GM19463 (cell line): ENCODE results near the gene GBF1.

Experiments
- ATAC-seq: cut with Tn5 transposase; IDR thresholded peaks from one replicate; pipeline ENCODE4 v1.9.1; 2021; ENCODE audit warnings: mild to moderate bottlenecking, moderate library complexity; ENCODE audit not compliant: unreplicated experiment

Gene GBF1

DNA sequence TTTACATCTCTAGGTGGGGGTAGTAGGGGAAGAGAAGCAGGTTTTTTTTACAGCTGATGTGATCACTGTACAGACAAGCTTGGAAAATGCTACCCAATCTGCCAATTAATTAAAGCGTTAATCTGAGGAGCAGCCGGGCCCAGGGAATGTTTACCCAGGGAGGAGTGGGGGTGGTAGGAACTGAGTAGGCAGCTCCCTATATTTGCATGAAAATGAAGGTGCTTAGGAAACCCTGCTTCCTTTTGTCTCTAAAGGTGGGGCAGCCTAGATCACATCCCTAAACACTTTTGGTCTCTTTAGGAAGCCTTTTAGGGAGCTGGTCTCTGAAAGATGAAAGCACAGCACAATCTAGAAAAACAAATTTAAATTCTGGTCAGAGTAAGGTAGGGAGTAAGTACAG is 97.1 kb downstream of the GBF1 start:
- no peak for ATAC-seq

DNA sequence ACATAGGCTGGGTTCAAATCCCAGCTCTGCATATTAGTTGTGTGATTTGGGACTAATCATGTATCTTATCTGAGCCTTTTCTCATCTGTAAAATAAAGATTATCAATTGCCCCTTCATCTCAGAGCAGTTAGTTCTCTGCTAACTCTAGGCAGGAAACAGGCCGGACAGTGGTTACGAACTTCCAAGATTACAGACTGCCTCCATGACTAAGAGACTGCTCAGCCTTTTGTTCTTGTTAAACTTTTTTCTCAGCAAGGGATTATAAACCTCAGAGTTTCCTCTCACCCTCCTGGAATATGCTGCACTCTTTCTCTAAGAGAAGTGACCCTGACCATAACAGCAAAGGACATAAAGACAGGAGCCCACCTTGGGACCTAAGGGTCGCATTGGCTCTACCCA is 97.6 kb downstream of the GBF1 start:
- ATAC-seq, result no peak

DNA sequence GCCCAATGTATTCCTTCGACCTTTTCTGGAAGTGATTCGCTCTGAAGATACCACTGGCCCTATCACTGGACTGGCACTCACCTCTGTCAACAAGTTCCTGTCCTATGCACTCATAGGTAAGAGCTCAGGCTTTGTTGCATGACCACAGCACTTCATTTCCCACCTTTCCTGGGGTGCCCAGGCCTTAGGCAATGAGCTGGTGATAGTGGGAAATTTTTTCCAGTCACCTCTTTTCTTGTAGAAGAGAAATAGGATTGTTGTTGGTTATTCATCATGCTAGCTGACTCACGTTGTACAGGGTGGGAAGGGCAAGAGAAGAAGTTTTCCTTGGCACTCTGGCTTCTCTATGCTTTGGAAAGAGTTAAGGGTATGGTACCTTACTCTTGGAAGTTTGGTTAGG is 98.7 kb downstream of the GBF1 start:
- ATAC-seq, result no peak

DNA sequence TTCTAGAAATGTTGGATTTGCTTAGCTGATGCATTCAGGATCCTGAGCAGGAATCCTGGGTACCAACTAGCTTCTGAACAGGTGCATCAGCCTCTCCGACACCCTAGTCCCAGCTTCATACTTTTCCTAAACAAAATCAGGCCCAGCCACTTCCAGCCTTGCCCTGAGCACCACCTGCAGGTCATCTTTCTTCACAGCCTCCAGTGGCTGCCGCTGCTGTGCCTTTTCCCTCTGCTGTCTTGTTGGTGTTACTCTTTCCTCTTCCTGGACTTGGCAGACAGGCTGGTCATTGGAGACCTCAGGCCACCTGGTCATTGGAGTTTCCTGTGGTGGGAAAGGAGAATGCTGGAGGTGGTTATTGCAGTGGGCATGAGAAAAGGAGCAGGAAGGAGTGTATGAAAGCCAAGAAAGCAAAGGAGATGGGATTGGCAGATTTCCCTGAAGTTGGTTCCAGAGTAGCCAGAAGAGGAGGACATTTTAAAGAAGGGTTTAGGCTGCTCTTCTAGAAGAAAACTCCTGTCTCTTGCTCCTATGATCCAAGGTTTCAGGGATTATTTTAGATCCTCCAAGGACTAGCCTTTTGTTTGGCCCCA is 102.0 kb downstream of the GBF1 start:
- no peak for ATAC-seq

DNA sequence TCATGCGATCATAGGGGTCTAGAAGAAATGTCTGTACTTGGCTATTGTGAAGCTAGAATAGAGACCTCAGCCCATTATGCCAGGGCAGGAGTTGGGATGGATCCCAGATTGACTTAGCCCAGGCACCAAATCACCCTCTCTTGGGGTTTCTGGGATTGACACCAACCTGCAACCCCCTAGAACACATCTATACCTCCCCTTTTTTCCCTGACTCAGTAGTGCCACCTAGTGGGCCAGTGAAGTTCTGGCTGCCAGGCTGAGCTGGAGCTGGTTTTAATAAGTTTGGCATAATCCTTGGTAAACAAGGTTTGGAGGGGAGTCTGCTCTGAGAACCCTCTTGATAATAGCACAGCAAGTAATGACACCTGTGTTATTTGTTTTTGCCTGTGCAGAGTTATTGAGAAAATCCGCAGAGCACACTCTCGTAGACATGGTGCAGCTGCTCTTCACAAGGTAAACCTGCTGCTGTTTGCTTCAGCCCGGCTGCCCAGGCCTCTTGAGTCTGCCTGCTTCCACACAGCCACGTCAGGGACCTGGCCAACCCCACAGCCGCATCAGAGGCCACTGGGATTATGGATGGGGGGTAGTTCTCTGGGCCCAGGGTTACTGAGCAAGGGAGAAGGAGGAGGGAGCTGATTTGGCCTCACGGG is 106.9 kb downstream of the GBF1 start:
- no peak for ATAC-seq

DNA sequence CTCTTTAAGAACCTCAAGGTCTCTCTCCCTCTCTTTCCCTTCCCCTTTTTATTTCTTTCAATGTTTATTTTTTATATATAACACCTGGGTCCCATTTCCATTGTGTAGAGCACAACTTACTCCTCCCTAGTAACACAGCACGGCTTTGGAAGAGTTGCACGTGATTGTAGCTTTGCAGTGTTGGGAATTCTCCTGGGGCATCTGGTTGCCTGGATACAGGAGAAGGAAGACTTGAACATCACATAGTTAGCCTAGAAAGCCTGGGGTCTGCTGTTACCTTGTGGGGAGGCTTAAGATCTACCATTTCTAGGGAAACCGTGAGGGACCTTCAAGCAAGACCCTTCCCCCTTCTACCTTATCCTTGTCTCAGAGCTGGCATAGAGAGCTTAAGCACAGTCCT is 109.1 kb downstream of the GBF1 start:
- no peak for ATAC-seq

DNA sequence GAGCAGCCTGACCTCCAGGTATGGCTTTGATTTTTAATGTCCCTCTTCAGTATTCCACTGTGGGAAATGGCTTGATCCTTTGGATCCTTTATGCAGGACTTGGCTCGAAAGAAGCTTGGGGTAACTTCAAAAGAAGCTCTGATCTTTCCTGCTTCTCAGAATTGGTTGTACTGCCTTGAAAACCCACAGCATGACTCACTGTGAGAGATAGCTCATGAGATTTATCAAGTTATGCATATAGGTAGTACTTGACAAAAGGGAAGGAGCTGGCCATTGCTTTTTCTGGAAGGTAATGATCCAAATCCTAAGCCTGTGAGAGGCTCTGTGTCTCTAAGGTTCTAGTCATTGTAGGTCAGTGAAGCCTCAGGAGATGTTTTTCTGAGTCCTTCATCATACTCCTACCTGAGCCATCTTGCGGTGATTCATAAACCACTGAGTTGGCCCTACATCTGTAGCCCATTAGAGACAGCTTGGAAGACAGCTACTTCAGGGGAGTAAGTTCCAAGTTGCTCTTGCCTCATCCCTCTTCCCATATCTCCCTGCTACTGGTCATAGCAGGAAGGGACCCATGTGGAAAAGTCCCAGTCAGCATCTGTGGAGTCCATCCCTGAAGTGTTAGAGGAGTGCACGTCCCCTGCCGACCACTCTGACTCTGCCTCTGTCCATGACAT is 113.5 kb downstream of the GBF1 start:
- no peak for ATAC-seq

DNA sequence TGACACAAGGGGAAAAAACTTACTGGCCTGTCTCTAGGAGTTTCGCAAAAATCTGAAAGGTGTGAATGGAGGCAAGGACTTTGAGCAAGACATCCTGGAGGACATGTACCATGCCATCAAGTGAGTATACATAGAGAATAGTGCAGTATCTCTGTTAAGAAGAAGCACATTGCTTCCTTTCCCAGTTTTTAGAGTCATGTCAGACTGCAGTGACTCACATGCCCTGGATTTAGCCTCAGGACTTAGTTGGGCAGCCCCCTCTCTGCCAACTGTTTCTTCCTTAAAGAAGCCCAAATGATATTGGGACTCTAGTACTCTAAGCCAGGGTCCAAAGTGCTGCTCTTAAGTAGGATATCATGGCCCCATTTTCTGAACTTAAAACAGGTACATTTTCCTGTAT is 122.1 kb downstream of the GBF1 start:
- ATAC-seq, result no peak

DNA sequence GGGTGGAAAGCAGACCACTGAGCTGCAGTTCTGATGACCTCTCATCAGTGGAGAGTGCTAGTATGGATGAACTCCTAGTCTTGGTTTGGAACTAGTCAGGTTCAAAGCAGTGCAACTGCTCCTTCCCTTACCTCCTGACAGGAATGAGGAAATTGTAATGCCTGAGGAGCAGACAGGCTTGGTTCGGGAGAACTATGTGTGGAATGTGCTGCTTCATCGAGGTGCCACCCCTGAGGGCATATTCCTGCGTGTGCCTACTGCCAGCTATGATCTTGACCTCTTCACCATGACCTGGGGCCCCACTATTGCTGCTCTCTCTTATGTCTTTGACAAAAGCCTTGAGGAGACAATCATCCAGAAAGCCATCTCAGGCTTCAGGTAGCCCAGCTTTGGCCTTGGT is 122.7 kb downstream of the GBF1 start:
- ATAC-seq, result no peak

DNA sequence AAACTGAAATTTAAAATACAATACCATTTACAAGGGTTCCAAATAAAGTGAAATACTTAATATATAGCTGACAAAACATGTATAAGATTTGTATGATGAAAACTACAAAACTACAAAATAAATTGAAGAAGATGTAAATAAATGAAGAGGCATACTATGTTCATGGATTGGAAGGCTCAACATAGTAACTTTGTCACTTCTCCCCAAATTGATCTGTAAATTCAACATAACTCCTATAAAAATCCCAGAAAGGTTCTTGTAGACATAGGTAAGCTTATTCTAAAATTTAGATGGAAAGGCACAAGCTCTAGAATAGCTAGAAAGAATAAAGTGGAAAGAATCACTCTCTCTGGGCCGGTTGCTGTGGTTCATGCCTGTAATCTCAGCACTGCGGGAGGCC is 126.0 kb downstream of the GBF1 start:
- ATAC-seq, result no peak

DNA sequence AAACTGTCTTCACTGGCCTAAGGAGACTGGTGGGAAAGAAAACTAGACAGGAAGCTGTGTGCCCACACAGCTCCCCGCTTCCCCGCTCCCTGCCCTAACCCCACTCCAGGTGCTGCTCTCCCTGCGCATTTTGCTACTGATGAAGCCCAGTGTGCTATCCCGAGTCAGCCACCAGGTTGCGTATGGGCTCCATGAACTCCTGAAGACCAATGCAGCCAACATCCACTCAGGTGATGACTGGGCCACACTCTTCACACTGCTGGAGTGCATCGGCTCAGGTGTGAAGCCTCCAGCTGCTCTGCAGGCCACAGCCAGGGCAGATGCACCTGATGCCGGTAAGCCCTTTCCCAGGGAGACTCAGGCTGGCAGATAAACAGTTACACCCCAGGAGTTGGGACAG is 129.9 kb downstream of the GBF1 start:
- no peak for ATAC-seq

DNA sequence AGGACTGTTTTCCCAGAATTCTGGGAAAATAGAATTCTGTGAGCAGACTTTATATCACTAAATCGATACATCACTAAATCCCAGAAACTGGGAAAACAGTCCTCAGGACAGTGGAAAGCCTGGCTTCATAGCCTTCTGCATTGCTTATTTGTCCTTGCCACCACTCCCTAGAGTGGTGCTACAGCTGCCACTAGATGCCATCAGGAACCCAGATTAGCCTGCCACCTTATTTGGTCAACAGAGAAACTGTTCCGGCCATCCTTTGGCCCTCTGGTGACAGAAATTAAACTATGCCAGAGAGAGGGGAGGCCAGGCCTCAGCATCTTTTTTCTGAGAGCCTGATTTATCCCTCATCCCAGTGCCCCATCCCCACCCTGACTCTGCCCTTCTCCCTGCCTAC is 130.5 kb downstream of the GBF1 start:
- ATAC-seq, result no peak

DNA sequence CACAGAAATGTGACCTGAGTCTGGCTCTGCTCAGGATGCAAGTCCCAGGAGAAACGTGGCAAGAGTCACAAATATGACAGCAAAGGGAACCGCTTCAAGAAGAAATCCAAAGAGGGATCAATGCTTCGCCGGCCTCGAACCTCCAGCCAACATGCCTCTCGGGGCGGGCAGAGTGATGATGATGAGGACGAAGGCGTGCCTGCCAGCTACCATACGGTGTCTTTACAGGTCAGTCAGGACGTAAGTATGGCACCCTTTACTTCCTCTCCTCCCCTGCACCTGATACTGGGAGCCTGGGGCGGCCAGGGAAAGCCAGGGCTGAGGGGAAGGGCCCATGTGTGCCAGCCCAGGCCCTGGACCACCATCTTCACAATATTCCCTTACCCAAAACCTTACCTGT is 131.6 kb downstream of the GBF1 start:
- ATAC-seq, result no peak

DNA sequence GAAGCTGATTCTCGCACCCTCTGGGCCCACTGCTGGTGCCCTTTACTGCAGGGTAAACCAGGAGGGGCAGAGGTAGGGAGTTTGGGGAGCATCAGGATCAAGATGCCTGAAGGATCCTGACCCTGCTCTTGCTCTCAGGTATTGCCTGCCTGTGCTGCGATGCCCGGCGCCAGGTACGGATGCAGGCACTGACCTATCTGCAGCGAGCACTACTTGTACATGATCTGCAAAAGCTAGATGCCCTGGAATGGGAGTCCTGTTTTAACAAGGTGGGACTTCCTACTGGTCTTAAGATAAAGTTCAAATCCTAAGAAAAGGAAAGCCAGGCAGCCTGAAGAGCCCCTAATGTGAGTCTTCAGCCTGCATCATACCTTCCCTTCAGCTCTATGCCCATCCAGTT is 134.1 kb downstream of the GBF1 start:
- ATAC-seq, result no peak

DNA sequence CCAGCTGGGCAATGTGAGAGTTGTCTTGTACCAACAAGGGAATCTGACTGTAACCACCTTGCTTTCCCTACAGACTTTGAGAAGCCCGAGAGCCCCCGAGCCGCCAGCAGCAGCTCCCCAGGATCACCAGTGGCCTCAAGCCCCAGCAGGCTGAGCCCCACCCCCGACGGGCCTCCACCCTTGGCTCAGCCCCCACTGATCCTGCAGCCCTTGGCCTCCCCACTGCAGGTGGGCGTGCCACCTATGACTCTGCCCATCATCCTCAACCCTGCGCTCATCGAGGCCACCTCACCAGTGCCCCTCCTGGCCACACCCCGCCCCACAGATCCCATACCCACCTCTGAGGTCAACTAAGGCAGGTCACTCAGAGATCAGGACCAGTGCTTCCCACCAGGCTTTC is 136.7 kb downstream of the GBF1 start:
- no peak for ATAC-seq

DNA sequence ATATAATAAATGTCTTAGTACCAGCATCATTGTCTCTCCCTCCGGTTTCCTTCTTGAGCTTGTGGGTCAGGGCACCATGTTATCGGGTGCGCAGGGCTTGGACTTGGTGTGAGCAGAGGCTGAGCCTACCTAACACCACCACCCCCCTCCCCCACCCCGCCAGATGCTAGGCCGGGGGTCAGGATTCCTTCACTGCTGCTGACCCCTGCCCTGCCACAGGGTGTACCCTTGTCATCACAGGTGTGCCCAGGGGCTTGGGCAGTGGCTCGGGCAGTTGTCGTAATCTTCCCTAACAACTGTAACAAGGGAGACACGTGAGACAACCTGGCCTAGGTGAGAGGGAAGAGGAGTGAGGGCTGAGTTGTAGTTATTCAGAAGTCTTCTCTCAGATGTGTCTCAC is 137.5 kb downstream of the GBF1 start:
- no peak for ATAC-seq

DNA sequence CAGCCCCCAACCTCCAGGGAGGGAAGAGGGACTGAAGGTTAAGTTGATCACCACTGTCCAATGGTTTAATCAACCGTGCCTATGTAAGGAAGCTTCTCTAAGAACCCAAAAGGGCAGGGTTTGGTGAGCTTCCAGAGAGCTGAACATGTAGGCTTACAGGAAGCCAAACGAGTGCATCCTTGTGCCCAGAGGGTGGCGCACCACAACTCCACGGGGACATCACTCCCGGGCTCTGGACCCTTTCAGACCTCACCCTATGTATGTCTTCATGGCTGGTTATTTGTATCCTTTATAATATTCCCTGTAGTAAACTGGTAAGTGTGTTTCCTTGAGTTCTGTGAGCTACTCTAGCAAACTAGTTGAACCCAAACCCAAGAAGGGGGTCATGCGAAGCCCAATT is 138.7 kb downstream of the GBF1 start:
- ATAC-seq, result no peak

DNA sequence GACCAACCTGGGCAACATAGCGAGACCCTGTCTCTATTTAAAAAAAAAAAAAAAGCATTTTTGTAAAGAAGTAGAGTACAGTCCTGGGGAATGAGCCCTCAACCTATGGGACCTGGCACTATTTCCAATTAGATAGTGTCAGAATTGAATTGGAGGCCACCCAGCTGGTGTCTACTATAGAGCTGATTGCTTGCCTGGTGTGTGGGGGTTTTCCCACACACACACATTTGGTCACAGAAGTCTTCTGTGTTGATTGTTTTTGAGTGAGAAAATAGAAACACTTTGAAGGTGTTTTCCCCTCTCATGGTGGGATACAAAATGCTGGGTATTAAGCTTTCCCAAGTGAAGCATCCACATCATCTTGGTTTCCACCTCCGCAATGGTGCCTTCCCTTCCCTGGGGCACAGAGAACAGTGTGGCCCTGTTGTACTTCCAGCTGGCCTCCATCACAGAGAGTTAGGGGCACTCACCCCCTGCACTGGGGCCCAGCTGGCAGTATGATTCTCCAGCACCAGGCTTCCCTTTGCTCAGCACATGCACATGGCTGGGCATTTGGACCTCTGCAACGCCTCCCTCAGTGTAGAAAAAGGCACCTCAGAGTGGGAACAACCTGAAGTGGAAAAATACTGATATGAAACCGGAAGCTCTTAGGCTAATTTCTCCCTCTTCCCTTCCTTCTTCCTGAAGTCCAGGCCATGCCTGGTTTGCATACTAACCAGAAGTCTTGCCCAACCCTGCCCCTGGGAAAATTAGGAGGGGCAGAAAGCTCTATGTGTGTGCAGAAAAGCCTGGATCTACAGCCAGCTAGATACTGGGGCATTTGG is 139.5 kb downstream of the GBF1 start:
- no peak for ATAC-seq

DNA sequence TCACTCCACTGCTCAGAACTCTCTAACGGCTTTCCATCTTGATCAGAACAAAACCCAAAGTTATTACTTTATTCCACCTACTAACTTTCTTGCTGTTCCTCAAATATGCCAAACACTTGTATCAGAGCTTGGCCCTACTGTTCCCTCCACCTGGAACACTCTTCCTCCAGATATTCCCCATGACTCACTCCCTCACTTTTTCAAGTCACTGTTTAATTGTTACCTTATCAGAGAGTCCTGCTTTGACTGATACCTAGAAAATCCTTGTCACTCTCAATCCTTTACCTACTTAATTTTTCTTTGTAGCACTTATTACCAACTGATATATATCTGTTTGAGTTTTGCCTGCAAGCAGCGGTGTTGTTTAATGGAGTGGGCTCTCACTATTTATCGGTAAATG is 144.6 kb downstream of the GBF1 start:
- no peak for ATAC-seq

DNA sequence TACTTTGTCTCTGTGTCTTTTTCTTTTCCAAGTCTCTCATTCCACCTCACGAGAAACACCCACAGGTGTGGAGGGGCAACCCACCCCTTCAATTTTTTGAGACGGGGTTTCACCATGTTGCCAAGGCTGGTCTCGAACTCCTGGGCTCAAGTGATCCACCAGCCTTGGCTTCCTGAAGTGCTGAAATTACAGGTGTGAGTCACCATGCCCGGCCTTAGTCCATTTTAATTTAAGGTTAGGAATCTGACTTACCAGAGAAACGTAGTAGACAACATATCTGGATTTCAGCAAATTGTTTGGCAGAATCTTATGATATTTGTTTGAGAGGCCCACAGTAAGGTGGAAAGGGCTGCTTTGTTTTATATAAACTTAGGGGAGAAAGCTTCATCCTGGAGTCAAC is 147.0 kb downstream of the GBF1 start:
- ATAC-seq, result no peak

DNA sequence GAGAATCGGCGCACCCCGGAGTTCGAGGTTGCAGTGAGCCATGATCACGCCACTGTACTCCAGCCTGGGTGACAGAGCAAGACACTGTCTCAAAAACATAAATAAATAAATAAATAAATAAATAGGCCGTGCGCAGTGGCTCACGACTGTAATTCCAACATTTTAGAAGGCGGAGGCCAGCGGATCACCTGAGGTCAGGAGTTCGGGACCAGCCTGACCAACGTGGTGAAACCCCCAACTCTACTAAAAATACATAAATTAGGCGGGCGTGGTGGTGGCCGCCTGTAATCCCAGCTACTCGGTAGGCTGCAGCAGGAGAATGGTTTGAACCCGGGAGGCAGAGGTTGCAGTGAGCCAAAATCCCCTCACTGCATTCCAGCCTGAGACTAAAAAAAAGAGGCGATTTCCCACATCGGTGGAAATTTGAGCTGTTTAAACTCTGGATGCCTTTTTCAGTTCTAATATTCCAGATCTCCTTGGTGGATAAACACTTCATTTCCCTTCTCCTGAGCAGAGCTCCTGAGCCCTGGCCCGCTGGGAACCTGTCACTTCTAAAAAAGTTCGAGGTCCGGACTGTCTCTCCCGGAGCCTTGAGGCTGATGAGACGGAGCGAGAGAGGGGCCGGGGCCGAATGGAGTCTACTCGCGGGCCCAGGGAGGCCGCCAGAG is 148.2 kb downstream of the GBF1 start:
- no peak for ATAC-seq
